H1 (cell line): ENCODE results near the gene PGM2L1. TPM values are rescaled to one million over a fixed set of nuclear protein-coding genes. Genes with fewer than 3 reads are reported as not detected.

Experiments
- CTCF ChIA-PET: fragments of 300-600 bp; sonication (Branson Sonifier 250); formaldehyde crosslinking; loops from one replicate; lab custom pipeline; 2021; ENCODE audit not compliant: partially characterized antibody; lab: Charles Lee
- POLR2A ChIA-PET: fragments of 300-600 bp; sonication (Branson Sonifier 250); formaldehyde crosslinking; loops from one replicate; lab custom pipeline; 2021; ENCODE audit warnings: inconsistent platforms; ENCODE audit not compliant: partially characterized antibody; lab: Charles Lee
- DNase-seq, 2 experiments: peaks; one replicate each; pipeline versions ENCODE4 v3.0.0 to v3.0.0-alpha.2; 2010 to 2022; ENCODE audit warnings: low spot score in 2 of 2, low read depth in 1 of 2, mixed read lengths in 1 of 2
- FAIRE-seq: peaks from 2 replicates; lab custom pipeline; 2011; peaks lifted over from hg19 to GRCh38; lab: Jason Lieb, UNC
- H2AFZ ChIP-seq: 2 replicates; pipeline ENCODE4 v1.8.1; 2012; ENCODE audit warnings: low read length, inconsistent platforms
- H2AK5ac ChIP-seq: 2 replicates; pipeline ENCODE4 v1.6.1; 2013; ENCODE audit warnings: low read depth, low read length
- H2BK120ac ChIP-seq: replicated peaks from 2 replicates; pipeline ENCODE3; 2013; ENCODE audit warnings: low read depth, low read length, inconsistent platforms
- H2BK12ac ChIP-seq: 2 replicates; pipeline ENCODE4 v1.6.1; 2013; ENCODE audit warnings: low read depth, low read length
- H2BK15ac ChIP-seq: 2 replicates; pipeline ENCODE4 v1.6.1; 2013; ENCODE audit warnings: low read length
- H2BK20ac ChIP-seq: 2 replicates; pipeline ENCODE4 v1.6.1; 2013; ENCODE audit warnings: low read length
- H2BK5ac ChIP-seq: 2 replicates; pipeline ENCODE4 v1.6.1; 2013; ENCODE audit warnings: low read depth, low read length
- H3K14ac ChIP-seq: 2 replicates; pipeline ENCODE4 v1.6.1; 2013; ENCODE audit warnings: inconsistent platforms; ENCODE audit not compliant: insufficient read length
- H3K18ac ChIP-seq: 2 replicates; pipeline ENCODE4 v1.6.1; 2013; ENCODE audit warnings: low read length; ENCODE audit errors: extremely low read depth
- H3K23ac ChIP-seq: 2 replicates; pipeline ENCODE4 v1.6.1; 2013; ENCODE audit warnings: inconsistent platforms; ENCODE audit not compliant: insufficient read length
- H3K23me2 ChIP-seq: 2 replicates; pipeline ENCODE4 v1.6.1; 2013; ENCODE audit warnings: low read depth, low read length
- H3K27ac ChIP-seq: 2 replicates; pipeline ENCODE4 v1.6.1; 2011; ENCODE audit warnings: low read depth, low read length, inconsistent platforms
- H3K27me3 ChIP-seq, 4 experiments: replicated peaks in 1 of 4; 1 replicate in 1 of 4; 2 replicates in 3 of 4; pipeline versions ENCODE4 v1.6.1 to v1.8.1; 2011 to 2013; ENCODE audit warnings: low read length in 3 of 4, mild to moderate bottlenecking in 3 of 4, inconsistent platforms in 2 of 4, mixed read lengths in 2 of 4, moderate library complexity in 1 of 4; ENCODE audit not compliant: control insufficient read depth in 3 of 4, insufficient read depth in 3 of 4; ENCODE audit errors: extremely low read depth in 1 of 4
- H3K36me3 ChIP-seq, 4 experiments: 2 replicates each; pipeline versions ENCODE4 v1.6.1 to v1.8.1; 2011 to 2013; ENCODE audit warnings: mild to moderate bottlenecking in 4 of 4, low read length in 3 of 4, moderate library complexity in 2 of 4, control low read depth in 1 of 4, inconsistent platforms in 1 of 4; ENCODE audit not compliant: insufficient read depth in 4 of 4, control insufficient read depth in 2 of 4
- H3K4ac ChIP-seq: replicated peaks from 2 replicates; pipeline ENCODE3; 2013; ENCODE audit warnings: low read length, low read depth, mixed read lengths, inconsistent platforms; ENCODE audit not compliant: insufficient read length
- H3K4me1 ChIP-seq, 4 experiments: replicated peaks in 1 of 4; 1 replicate in 1 of 4; 2 replicates in 3 of 4; pipeline versions ENCODE4 v1.6.1 to v1.8.1; 2011 to 2013; ENCODE audit warnings: low read length in 3 of 4, inconsistent platforms in 2 of 4, mixed read lengths in 1 of 4; ENCODE audit not compliant: insufficient read depth in 4 of 4, control insufficient read depth in 3 of 4
- H3K4me2 ChIP-seq, 2 experiments: 2 replicates each; pipeline versions ENCODE4 v1.6.1 to v1.8.1; 2011 to 2013; ENCODE audit warnings: low read depth in 2 of 2, low read length in 2 of 2, control low read depth in 1 of 2, inconsistent platforms in 1 of 2, mild to moderate bottlenecking in 1 of 2; ENCODE audit not compliant: insufficient read depth in 1 of 2
- H3K4me3 ChIP-seq, 4 experiments: fragments of 200-600, 300-600 bp in 1 of 4; sonication (generic), shearing (Covaris generic), sonication (Bioruptor Twin) in 1 of 4; 2 replicates each; pipeline versions ENCODE4 v1.5.1 to v1.8.1; 2011 to 2016; ENCODE audit warnings: low read length in 4 of 4, low read depth in 3 of 4, control low read depth in 2 of 4, inconsistent platforms in 2 of 4, mild to moderate bottlenecking in 2 of 4, mixed read lengths in 1 of 4, moderate library complexity in 1 of 4; ENCODE audit not compliant: insufficient read depth in 2 of 4; ENCODE audit errors: extremely low read depth in 1 of 4
- H3K56ac ChIP-seq: replicated peaks from 2 replicates; pipeline ENCODE3; 2013; ENCODE audit warnings: low read depth, mild to moderate bottlenecking, mixed read lengths, low read length, inconsistent platforms; ENCODE audit not compliant: insufficient read length
- H3K79me1 ChIP-seq: 2 replicates; pipeline ENCODE4 v1.6.1; 2013; ENCODE audit warnings: low read depth, low read length, control low read depth
- H3K79me2 ChIP-seq, 2 experiments: 2 replicates each; pipeline versions ENCODE4 v1.6.1 to v1.8.1; 2012 to 2013; ENCODE audit warnings: low read length in 2 of 2, mild to moderate bottlenecking in 2 of 2, inconsistent platforms in 1 of 2; ENCODE audit not compliant: insufficient read depth in 2 of 2, control insufficient read depth in 1 of 2
- H3K9ac ChIP-seq, 4 experiments: replicated peaks in 1 of 4; 1 replicate in 1 of 4; 2 replicates in 3 of 4; pipeline versions ENCODE4 v1.6.1 to v1.8.1; 2011 to 2013; ENCODE audit warnings: low read depth in 3 of 4, low read length in 3 of 4, control low read depth in 2 of 4, mild to moderate bottlenecking in 2 of 4, moderate library complexity in 2 of 4, inconsistent platforms in 1 of 4; ENCODE audit errors: extremely low read depth in 1 of 4
- H3K9me3 ChIP-seq, 2 experiments: 2 replicates each; pipeline versions ENCODE4 v1.6.1 to v1.8.1; 2012 to 2013; ENCODE audit warnings: mild to moderate bottlenecking in 2 of 2, moderate library complexity in 2 of 2, control low read depth in 1 of 2, inconsistent platforms in 1 of 2, low read depth in 1 of 2, low read length in 1 of 2, mixed read lengths in 1 of 2; ENCODE audit not compliant: insufficient read depth in 2 of 2
- H4K20me1 ChIP-seq, 2 experiments: replicated peaks in 1 of 2; 2 replicates each; pipeline versions ENCODE3 to v1.8.1; 2011 to 2013; ENCODE audit warnings: inconsistent platforms in 2 of 2, low read length in 2 of 2, mild to moderate bottlenecking in 1 of 2; ENCODE audit not compliant: insufficient read depth in 2 of 2, control insufficient read depth in 1 of 2
- H4K5ac ChIP-seq: 2 replicates; pipeline ENCODE4 v1.6.1; 2013; ENCODE audit warnings: low read length, low read depth, mixed read lengths, inconsistent platforms; ENCODE audit not compliant: insufficient read length
- H4K8ac ChIP-seq: 2 replicates; pipeline ENCODE4 v1.8.0; 2013; ENCODE audit warnings: mild to moderate bottlenecking, moderate library complexity, low read length, inconsistent platforms; ENCODE audit not compliant: insufficient read depth; ENCODE audit errors: extremely low read depth
- H4K91ac ChIP-seq: replicated peaks from 2 replicates; pipeline ENCODE3; 2013; ENCODE audit warnings: low read length, mixed read lengths, inconsistent platforms; ENCODE audit not compliant: insufficient read length
- ATF2 ChIP-seq: IDR thresholded peaks from 2 replicates; pipeline ENCODE4 v1.6.1; 2012; ENCODE audit warnings: low read length, inconsistent platforms
- BACH1 ChIP-seq: IDR thresholded peaks from 2 replicates; pipeline ENCODE4 v1.6.1; 2012; ENCODE audit warnings: low read length, improper control_type of control experiment
- CBX5 ChIP-seq: fragments of 300-800, 300-1000 bp; sonication (generic); IDR thresholded peaks from 2 replicates; pipeline ENCODE4 v1.7.1; 2016; ENCODE audit warnings: antibody characterized with exemption, low read length, low read depth
- CBX8 ChIP-seq: fragments of 300-800, 300-1000 bp; sonication (generic); IDR thresholded peaks from 2 replicates; pipeline ENCODE4 v1.7.1; 2016; ENCODE audit warnings: low read depth, low read length, borderline replicate concordance
- EZH2 ChIP-seq: fragments of 200-600 bp; sonication (generic); IDR thresholded peaks from 2 replicates; pipeline ENCODE4 v1.7.1; 2012; ENCODE audit warnings: low read depth, mild to moderate bottlenecking, moderate library complexity, low read length, inconsistent platforms; ENCODE audit not compliant: severe bottlenecking
- JUN ChIP-seq: IDR thresholded peaks from 2 replicates; pipeline ENCODE4 v1.6.1; 2011; ENCODE audit warnings: low read depth, mild to moderate bottlenecking, improper control_type of control experiment, low read length
- KDM4A ChIP-seq: IDR thresholded peaks from one replicate; pipeline ENCODE4 v1.7.1; 2012; ENCODE audit warnings: low read depth, mild to moderate bottlenecking, moderate library complexity, low read length, inconsistent platforms; ENCODE audit not compliant: severe bottlenecking
- MAFK ChIP-seq: IDR thresholded peaks from 2 replicates; pipeline ENCODE4 v1.6.1; 2012; ENCODE audit warnings: low read depth, mild to moderate bottlenecking, improper control_type of control experiment, low read length
- RAD21 ChIP-seq, 2 experiments: IDR thresholded peaks in 1 of 2; conservative IDR thresholded peaks in 1 of 2; 2 replicates each; pipeline ENCODE4 v1.6.1; 2011; ENCODE audit warnings: low read depth in 2 of 2, low read length in 2 of 2, improper control_type of control experiment in 1 of 2, inconsistent platforms in 1 of 2, mild to moderate bottlenecking in 1 of 2, moderate library complexity in 1 of 2
- SP2 ChIP-seq: IDR thresholded peaks from 2 replicates; pipeline ENCODE4 v1.6.1; 2012; ENCODE audit warnings: mild to moderate bottlenecking, low read length, inconsistent platforms
- TAF1 ChIP-seq: IDR thresholded peaks from 2 replicates; pipeline ENCODE4 v1.6.1; 2011; ENCODE audit warnings: mild to moderate bottlenecking, low read depth, low read length
- TBP ChIP-seq: IDR thresholded peaks from 2 replicates; pipeline ENCODE4 v1.6.1; 2011; ENCODE audit warnings: low read depth, low read length, improper control_type of control experiment
- WGBS, 2 experiments: shearing (Covaris generic) in 1 of 2; methylation state at CpG; one replicate each; pipeline versions ENCODE4 v1.1.6 to v1.1.7; 2013 to 2015; ENCODE audit warnings: low lambda C conversion rate in 2 of 2, mixed read lengths in 2 of 2, inconsistent platforms in 1 of 2, low coverage in 1 of 2, missing lambda C conversion rate in 1 of 2; ENCODE audit not compliant: insufficient replicate concordance in 2 of 2, insufficient coverage in 1 of 2, insufficient read length in 1 of 2; ENCODE audit errors: extremely low coverage in 1 of 2, missing lambda C conversion rate in 1 of 2; 5-methylcytosine and 5-hydroxymethylcytosine counted together
- polyA plus RNA-seq, 7 experiments: library from polyadenylated mRNA; depleted of rRNA in 3 of 7; stranded (reverse) in 5 of 7; unstranded in 2 of 7; fragments of >200 nt in 5 of 7; fragments of 200-250 nt in 2 of 7; gene quantifications; 1 replicate in 5 of 7; 2 replicates in 1 of 7; 4 replicates in 1 of 7; pipeline versions ENCODE4 v1.2.1 to v1.2.3, GENCODE V29; 2011 to 2013; ENCODE audit warnings: missing spikeins in 2 of 7, mixed read lengths in 2 of 7
- total RNA-seq: library from RNA; stranded (reverse); fragmentation: NEBNext Ultra II Directional; extraction: Animal tissue kit (Norgen Biotek cat#: 25700); gene quantifications from 2 replicates; pipeline ENCODE4 v1.2.1, GENCODE V29; 2021

PGM2L1 gene
- total and polyA plus RNA-seq, 2 of the 8 experiments (the other 6 are each of a cell fraction or from before 2014, with no cell fraction given), result 5.0 to 42.7 TPM

GRCh38 chr11:74282421-74282820 lies 115.8 kb downstream of the PGM2L1 start:
- Histone ChIP-seq H2BK5ac (no peak overlapping the region), H2BK15ac (no peak overlapping the region), H3K4me1 (no peaks in the 10 kb centered on the region), H3K4me2 (no peak overlapping the region), H2BK12ac (no peak overlapping the region), H4K20me1 (no peaks in the 10 kb centered on the region), H3K14ac (no peak overlapping the region), H3K27ac (no peak overlapping the region), H3K56ac (no peak overlapping the region), H3K9ac (no peak overlapping the region), H4K8ac (no peak overlapping the region), H3K27me3 (no peaks in the 10 kb centered on the region), H2AK5ac (no peak overlapping the region), H2BK20ac (no peak overlapping the region), H2BK120ac (no peak overlapping the region), H3K4ac (no peak overlapping the region), H3K9me3 (no peaks in the 10 kb centered on the region), H3K23me2 (no peaks in the 10 kb centered on the region), H2AFZ (no peak overlapping the region), H4K5ac (no peak overlapping the region), H3K18ac (no peak overlapping the region), H4K91ac (no peak overlapping the region), H3K79me1 (no peaks in the 10 kb centered on the region), H3K36me3 (no peaks in the 10 kb centered on the region), H3K4me3 (no peak overlapping the region), H3K79me2 (no peaks in the 10 kb centered on the region), H3K23ac (no peak overlapping the region)
- ChIA-PET CTCF (interaction anchor here (1.0 to 1.5 kb wide), 2 partner anchors 39 to 167 kb away, joined by 4 to 6 read pairs; no protein-coding TSS in a partner anchor), POLR2A (no interaction called here)
- DNase-seq (no peak), FAIRE-seq (no peak)
- 96% methylated on average over 3 of the region's 3 CpGs; no CpG with 5 or more reads in 1 of the 2 experiments for WGBS, 2 experiments
- no peak for TF ChIP-seq TAF1
- no peak for TF ChIP-seq BACH1
- no peak for TF ChIP-seq MAFK
- TF ChIP-seq EZH2, result no peak
- TF ChIP-seq KDM4A, result no peak
- no peak for TF ChIP-seq SP2
- TF ChIP-seq TBP, result no peak
- no peak for TF ChIP-seq JUN
- no peak for TF ChIP-seq CBX8
- no peak for TF ChIP-seq RAD21 (IDR thresholded peaks at IDR 0.05 in 1 of 2, conservative IDR thresholded peaks at IDR 0.05 in 1 of 2; ENCODE audit: low read depth in 2 of 2, low read length in 2 of 2)
- TF ChIP-seq CBX5, result no peak
- no peak for TF ChIP-seq ATF2
